Measurements from ENCODE around the gene MCCC1. TPM values are rescaled to one million over a fixed set of nuclear protein-coding genes. Genes with fewer than 3 reads are reported as not detected.
"Not testable (repeated sequence)": the region's sequence is repeated elsewhere in the genome, so short reads cannot be mapped to it uniquely, and the experiment has no call there.

Gene MCCC1
- total RNA-seq, 1 donor from 2014 or later = 26.0 TPM

- no peak for DNase-seq (ENCODE audit: low read depth)
- no peak for TF ChIP-seq CTCF (conservative IDR thresholded peaks at IDR 0.05; ENCODE audit: low read depth, low read length)
- H3K4me3 ChIP-seq (ENCODE audit: low read depth, low read length) = no peak overlapping the region
Observed at GRCh38 chr3:183008800-183009199, 90.5 kb downstream of the MCCC1 start.

- DNase-seq (ENCODE audit: low read depth) = no peak
- no peak overlapping the region for H3K4me3 ChIP-seq (ENCODE audit: low read depth, low read length)
- no peak for TF ChIP-seq CTCF (conservative IDR thresholded peaks at IDR 0.05; ENCODE audit: low read depth, low read length)
Observed at GRCh38 chr3:183008303-183008702, 91.0 kb downstream of the MCCC1 start.

GRCh38 chr3:183006396-183007002, 92.8 kb downstream of the MCCC1 start:
- TF ChIP-seq CTCF (conservative IDR thresholded peaks at IDR 0.05; ENCODE audit: low read depth, low read length) = no peak

GRCh38 chr3:182999767-183000166, 99.5 kb downstream of the MCCC1 start:
- TF ChIP-seq CTCF (conservative IDR thresholded peaks at IDR 0.05; ENCODE audit: low read depth, low read length) = no peak
- DNase-seq (ENCODE audit: low read depth) = no peak
- no peak overlapping the region for H3K4me3 ChIP-seq (ENCODE audit: low read depth, low read length)

More at GRCh38 chr3:183006396-183007002, 92.8 kb downstream of the MCCC1 start:
- DNase-seq (ENCODE audit: low read depth) = no peak
- no peak overlapping the region for H3K4me3 ChIP-seq (ENCODE audit: low read depth, low read length)

- not testable (repeated sequence) for DNase-seq (ENCODE audit: low read depth); H3K4me3 ChIP-seq (ENCODE audit: low read depth, low read length)
Observed at GRCh38 chr3:182993486-182994201, 105.7 kb downstream of the MCCC1 start.

- H3K4me3 ChIP-seq (ENCODE audit: low read depth, low read length) = no peak overlapping the region
- TF ChIP-seq CTCF (conservative IDR thresholded peaks at IDR 0.05; ENCODE audit: low read depth, low read length) = no peak
- DNase-seq (ENCODE audit: low read depth) = no peak
Observed at GRCh38 chr3:182989566-182989965, 109.7 kb downstream of the MCCC1 start.

GRCh38 chr3:182986021-182986420, 113.3 kb downstream of the MCCC1 start:
- no peak for DNase-seq (ENCODE audit: low read depth)
- no peak overlapping the region for H3K4me3 ChIP-seq (ENCODE audit: low read depth, low read length)
- no peak for TF ChIP-seq CTCF (conservative IDR thresholded peaks at IDR 0.05; ENCODE audit: low read depth, low read length)
